Keratinocyte (primary cell): ENCODE results near the gene DGLUCY. TPM values are rescaled to one million over a fixed set of nuclear protein-coding genes. Genes with fewer than 3 reads are reported as not detected.

Experiments
- DNase-seq: peaks from one replicate; pipeline ENCODE4 v3.0.0-alpha.2; 2011; ENCODE audit warnings: low read depth, missing footprints, low spot score
- FAIRE-seq: peaks from 2 replicates; lab custom pipeline; 2011; peaks lifted over from hg19 to GRCh38; lab: Jason Lieb, UNC
- H2AFZ ChIP-seq: 2 replicates; pipeline ENCODE4 v1.6.0; 2012; ENCODE audit warnings: low read length, control low read depth, inconsistent platforms; ENCODE audit not compliant: control insufficient read depth
- H3K27ac ChIP-seq: 2 replicates; pipeline ENCODE4 v1.5.1; 2011; ENCODE audit warnings: low read length; ENCODE audit not compliant: control insufficient read depth, insufficient read depth
- H3K27me3 ChIP-seq: 3 replicates; pipeline ENCODE4 v1.6.0; 2011; ENCODE audit warnings: low read length; ENCODE audit not compliant: control insufficient read depth, insufficient read depth; ENCODE audit errors: extremely low read depth
- H3K36me3 ChIP-seq, 2 experiments: 2 replicates in 1 of 2; 3 replicates in 1 of 2; pipeline ENCODE4 v1.5.1; 2011; ENCODE audit warnings: low read length in 2 of 2, mild to moderate bottlenecking in 1 of 2; ENCODE audit not compliant: control insufficient read depth in 2 of 2, insufficient read depth in 2 of 2; ENCODE audit errors: extremely low read depth in 1 of 2
- H3K4me1 ChIP-seq: 3 replicates; pipeline ENCODE4 v1.5.1; 2011; ENCODE audit warnings: low read length; ENCODE audit not compliant: control insufficient read depth, insufficient read depth; ENCODE audit errors: extremely low read depth
- H3K4me2 ChIP-seq: 3 replicates; pipeline ENCODE4 v1.6.0; 2011; ENCODE audit warnings: low read depth, low read length; ENCODE audit not compliant: control insufficient read depth, insufficient read depth; ENCODE audit errors: extremely low read depth
- H3K4me3 ChIP-seq, 3 experiments: fragments of 200-600 bp in 1 of 3; sonication (generic) in 1 of 3; 2 replicates in 2 of 3; 3 replicates in 1 of 3; pipeline ENCODE4 v1.5.1; 2011 to 2016; ENCODE audit warnings: low read length in 3 of 3, mild to moderate bottlenecking in 3 of 3, control low read depth in 2 of 3, inconsistent platforms in 1 of 3, low read depth in 1 of 3, mixed read lengths in 1 of 3, mixed run types in 1 of 3, moderate library complexity in 1 of 3; ENCODE audit not compliant: control insufficient read depth in 2 of 3, insufficient read depth in 2 of 3; ENCODE audit errors: extremely low read depth in 1 of 3
- H3K79me2 ChIP-seq: 2 replicates; pipeline ENCODE4 v1.6.0; 2012; ENCODE audit warnings: low read length; ENCODE audit not compliant: control insufficient read depth, insufficient read depth
- H3K9ac ChIP-seq: 3 replicates; pipeline ENCODE4 v1.6.0; 2011; ENCODE audit warnings: low read length; ENCODE audit not compliant: control insufficient read depth, insufficient read depth; ENCODE audit errors: extremely low read depth
- H3K9me1 ChIP-seq: 3 replicates; pipeline ENCODE4 v1.6.0; 2011; ENCODE audit warnings: low read length; ENCODE audit not compliant: control insufficient read depth, insufficient read depth; ENCODE audit errors: extremely low read depth
- H3K9me3 ChIP-seq: 2 replicates; pipeline ENCODE4 v1.5.1; 2012; ENCODE audit warnings: low read depth, low read length; ENCODE audit not compliant: control insufficient read depth
- H4K20me1 ChIP-seq: 3 replicates; pipeline ENCODE4 v1.6.0; 2011; ENCODE audit warnings: low read length; ENCODE audit not compliant: control insufficient read depth, insufficient read depth; ENCODE audit errors: extremely low read depth
- EZH2 ChIP-seq: IDR thresholded peaks from one replicate; pipeline ENCODE4 v1.6.1; 2012; ENCODE audit warnings: inconsistent platforms, mild to moderate bottlenecking, low read length, moderate library complexity
- dilution Hi-C: fragments of 300-500 bp; cut with MboI; formaldehyde crosslinking; loops from one replicate; pipeline ENCODE4 v1.7.0; 2020; ENCODE audit warnings: low sequenced_read_pairs; ENCODE audit not compliant: extremely low pct_ligation_motif_present
- polyA plus RNA-seq, 5 experiments: library from polyadenylated mRNA; depleted of rRNA in 3 of 5; stranded (reverse) in 3 of 5; stranded (forward) in 1 of 5; unstranded in 1 of 5; fragments of >200 nt; gene quantifications; 1 replicate in 1 of 5; 2 replicates in 3 of 5; 3 replicates in 1 of 5; pipeline versions ENCODE4 v1.2.1 to v1.2.3, GENCODE V29; 2011 to 2012; ENCODE audit warnings: missing spikeins in 2 of 5, low read depth in 1 of 5, low replicate concordance in 1 of 5
- TF ChIP-seq, protein P1 (sequence below), 3 experiments: IDR thresholded peaks in 1 of 3; conservative IDR thresholded peaks in 1 of 3; optimal IDR thresholded peaks in 1 of 3; 2 replicates in 2 of 3; 3 replicates in 1 of 3; pipeline versions ENCODE3 to v1.5.1; 2011; ENCODE audit warnings: low read length in 3 of 3, mild to moderate bottlenecking in 3 of 3, moderate library complexity in 2 of 3, control low read depth in 1 of 3, inconsistent platforms in 1 of 3; ENCODE audit not compliant: insufficient read depth in 2 of 3; ENCODE audit errors: extremely low read depth in 1 of 3

Gene DGLUCY
- polyA plus RNA-seq, 1 donor (not counting 4 experiments of a cell fraction or from before 2014, with no cell fraction given) = 19.4 TPM

DNA sequence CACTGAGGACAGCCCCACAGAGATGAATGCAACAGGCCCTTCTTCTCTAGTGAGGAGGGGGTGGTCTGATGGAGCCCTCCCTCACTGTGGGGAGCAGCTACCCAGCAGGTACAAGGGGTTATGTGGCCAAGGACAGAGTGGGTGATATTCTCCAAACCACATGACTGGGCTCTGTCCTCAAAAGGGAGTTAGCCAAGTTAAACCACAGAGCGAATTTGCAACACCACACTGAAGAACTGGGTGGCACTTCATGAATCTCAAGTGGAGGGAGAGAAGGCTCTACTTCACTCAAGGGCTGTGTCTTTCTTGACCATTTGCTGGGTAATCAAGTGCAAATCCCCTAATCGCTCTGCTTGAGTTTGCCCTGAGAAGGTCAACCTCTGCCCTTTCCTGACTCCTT is 118.2 kb downstream of the DGLUCY start:
- no peaks in the 10 kb centered on the region for H4K20me1 ChIP-seq
- no peaks in the 10 kb centered on the region for H3K27me3 ChIP-seq
- no peaks in the 10 kb centered on the region for H3K36me3 ChIP-seq
- H2AFZ ChIP-seq = no peak overlapping the region
- TF ChIP-seq, protein P1, sequence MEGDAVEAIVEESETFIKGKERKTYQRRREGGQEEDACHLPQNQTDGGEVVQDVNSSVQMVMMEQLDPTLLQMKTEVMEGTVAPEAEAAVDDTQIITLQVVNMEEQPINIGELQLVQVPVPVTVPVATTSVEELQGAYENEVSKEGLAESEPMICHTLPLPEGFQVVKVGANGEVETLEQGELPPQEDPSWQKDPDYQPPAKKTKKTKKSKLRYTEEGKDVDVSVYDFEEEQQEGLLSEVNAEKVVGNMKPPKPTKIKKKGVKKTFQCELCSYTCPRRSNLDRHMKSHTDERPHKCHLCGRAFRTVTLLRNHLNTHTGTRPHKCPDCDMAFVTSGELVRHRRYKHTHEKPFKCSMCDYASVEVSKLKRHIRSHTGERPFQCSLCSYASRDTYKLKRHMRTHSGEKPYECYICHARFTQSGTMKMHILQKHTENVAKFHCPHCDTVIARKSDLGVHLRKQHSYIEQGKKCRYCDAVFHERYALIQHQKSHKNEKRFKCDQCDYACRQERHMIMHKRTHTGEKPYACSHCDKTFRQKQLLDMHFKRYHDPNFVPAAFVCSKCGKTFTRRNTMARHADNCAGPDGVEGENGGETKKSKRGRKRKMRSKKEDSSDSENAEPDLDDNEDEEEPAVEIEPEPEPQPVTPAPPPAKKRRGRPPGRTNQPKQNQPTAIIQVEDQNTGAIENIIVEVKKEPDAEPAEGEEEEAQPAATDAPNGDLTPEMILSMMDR (optimal IDR thresholded peaks at IDR 0.05 in 1 of 3, IDR thresholded peaks at IDR 0.05 in 1 of 3, conservative IDR thresholded peaks at IDR 0.05 in 1 of 3; ENCODE audit: extremely low read depth in 1 of 3, insufficient read depth in 2 of 3, low read length in 3 of 3) = no peak
- TF ChIP-seq EZH2 = no peak
- FAIRE-seq = no peak
- peaks cover 31% of the 10 kb centered on the region for H3K4me1 ChIP-seq
- H3K9me3 ChIP-seq = no peaks in the 10 kb centered on the region
- no peaks in the 10 kb centered on the region for H3K9me1 ChIP-seq
- H3K4me2 ChIP-seq = no peak overlapping the region
- H3K79me2 ChIP-seq = no peaks in the 10 kb centered on the region
- H3K27ac ChIP-seq = no peak overlapping the region
- dilution Hi-C loops = no loop called here
- no peak overlapping the region for H3K9ac ChIP-seq
- DNase-seq = no peak
- H3K4me3 ChIP-seq = no peak overlapping the region

DNA sequence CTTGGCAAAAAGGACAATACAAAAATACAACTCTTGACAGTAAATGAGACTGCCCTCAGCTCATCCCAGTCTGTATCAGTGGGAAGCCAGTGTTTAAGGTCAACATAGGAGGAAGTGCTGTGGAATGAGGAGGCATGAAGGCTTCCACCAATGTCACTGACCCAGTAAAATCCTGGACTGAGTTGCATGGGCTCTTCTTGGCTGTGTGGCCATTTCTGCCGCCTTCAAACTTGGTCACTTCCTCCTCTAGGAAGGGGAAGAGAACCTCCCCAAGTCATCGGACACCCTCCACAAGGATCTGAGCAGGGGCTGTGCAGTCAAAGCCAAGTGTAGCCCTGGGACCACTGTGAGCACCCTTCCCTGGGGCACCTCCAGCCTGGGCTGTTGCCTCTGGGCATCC is 118.7 kb downstream of the DGLUCY start:
- no peak overlapping the region for H3K4me2 ChIP-seq
- no peaks in the 10 kb centered on the region for H3K36me3 ChIP-seq
- dilution Hi-C loops = no loop called here
- H3K27me3 ChIP-seq = no peaks in the 10 kb centered on the region
- DNase-seq (no peak), FAIRE-seq (no peak)
- H3K4me3 ChIP-seq = no peak overlapping the region
- no peak overlapping the region for H3K9ac ChIP-seq
- no peak overlapping the region for H3K27ac ChIP-seq
- TF ChIP-seq EZH2 = no peak
- TF ChIP-seq, protein P1 (optimal IDR thresholded peaks at IDR 0.05 in 1 of 3, IDR thresholded peaks at IDR 0.05 in 1 of 3, conservative IDR thresholded peaks at IDR 0.05 in 1 of 3; ENCODE audit: extremely low read depth in 1 of 3, insufficient read depth in 2 of 3, low read length in 3 of 3) = no peak
- H3K79me2 ChIP-seq = no peaks in the 10 kb centered on the region
- H3K9me1 ChIP-seq = no peaks in the 10 kb centered on the region
- no peak overlapping the region for H2AFZ ChIP-seq
- H3K4me1 ChIP-seq = peaks cover 31% of the 10 kb centered on the region
- H4K20me1 ChIP-seq = no peaks in the 10 kb centered on the region
- no peaks in the 10 kb centered on the region for H3K9me3 ChIP-seq
